Ovary (tissue), 3 donors: Measurements from ENCODE around the gene SLC39A7.

Source experiments
- EP300 ChIP-seq: sonication (generic); formaldehyde crosslinking; IDR thresholded peaks from one replicate; pipeline ENCODE4 v1.6.1; 2017; ENCODE audit warnings: antibody characterized with exemption
- POLR2A ChIP-seq: fragments of 450-650 bp; IDR thresholded peaks from one replicate; pipeline ENCODE4 v1.6.1; 2017; ENCODE audit warnings: antibody characterized with exemption, mild to moderate bottlenecking, moderate library complexity
- TF ChIP-seq, protein P1 (sequence below), 3 donors: fragments of 450-650 bp in 2 of 3; fragments of 200-600 bp in 1 of 3; IDR thresholded peaks; one replicate each; pipeline versions ENCODE4 v1.5.1 to v1.8.0; 2016 to 2022; ENCODE audit warnings: antibody characterized with exemption in 3 of 3, mild to moderate bottlenecking in 1 of 3
- donor health status: DM: no; HTN: no; CAD: no.

DNA sequence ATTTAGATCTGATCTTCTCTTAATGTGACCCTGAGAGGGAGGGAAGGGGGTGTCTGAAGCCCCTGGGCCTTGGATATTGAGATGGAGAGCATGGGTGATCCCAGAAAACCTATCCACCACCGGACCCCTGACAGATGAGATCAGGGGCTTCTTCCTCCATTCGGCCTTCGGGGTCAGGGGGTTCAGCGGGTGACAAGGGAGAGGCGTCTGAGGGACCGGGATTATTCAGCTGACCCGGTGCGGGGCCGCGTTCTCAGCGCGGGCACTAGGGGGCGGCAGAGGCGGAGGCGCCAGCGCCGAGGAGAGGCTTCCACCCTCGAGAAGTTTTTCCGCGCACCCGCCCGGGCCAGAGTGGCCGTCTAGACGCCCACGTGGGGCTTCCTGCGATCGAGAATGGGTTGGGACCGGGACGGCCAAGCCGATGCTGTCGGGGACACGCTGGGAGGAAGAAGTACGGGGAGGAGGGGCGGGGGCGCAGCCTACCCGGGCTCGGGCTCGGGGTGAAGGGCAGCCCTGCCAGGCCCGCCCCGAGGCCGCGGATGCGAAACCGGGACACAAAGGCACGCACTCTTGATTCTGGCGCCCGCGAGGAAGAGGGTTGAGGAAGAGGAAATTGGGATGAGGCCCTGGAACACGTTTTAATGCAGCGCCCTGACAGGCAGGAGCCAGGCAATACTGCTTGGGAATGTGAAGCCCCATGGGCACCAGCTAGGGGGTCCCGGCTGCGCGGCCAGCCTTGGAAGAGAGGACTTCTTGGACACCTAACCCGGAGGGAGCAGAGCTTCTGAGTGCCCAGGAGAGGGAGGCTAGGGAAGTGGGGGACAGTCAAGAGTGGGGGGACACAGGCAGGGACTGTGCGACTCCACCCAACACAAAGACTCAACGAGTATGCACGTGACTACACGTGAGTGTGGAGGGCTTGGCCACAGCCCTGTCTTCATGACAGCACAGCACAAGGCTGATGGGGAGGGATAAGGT, 39.0 kb upstream of the SLC39A7 start:
- TF ChIP-seq, protein P1, sequence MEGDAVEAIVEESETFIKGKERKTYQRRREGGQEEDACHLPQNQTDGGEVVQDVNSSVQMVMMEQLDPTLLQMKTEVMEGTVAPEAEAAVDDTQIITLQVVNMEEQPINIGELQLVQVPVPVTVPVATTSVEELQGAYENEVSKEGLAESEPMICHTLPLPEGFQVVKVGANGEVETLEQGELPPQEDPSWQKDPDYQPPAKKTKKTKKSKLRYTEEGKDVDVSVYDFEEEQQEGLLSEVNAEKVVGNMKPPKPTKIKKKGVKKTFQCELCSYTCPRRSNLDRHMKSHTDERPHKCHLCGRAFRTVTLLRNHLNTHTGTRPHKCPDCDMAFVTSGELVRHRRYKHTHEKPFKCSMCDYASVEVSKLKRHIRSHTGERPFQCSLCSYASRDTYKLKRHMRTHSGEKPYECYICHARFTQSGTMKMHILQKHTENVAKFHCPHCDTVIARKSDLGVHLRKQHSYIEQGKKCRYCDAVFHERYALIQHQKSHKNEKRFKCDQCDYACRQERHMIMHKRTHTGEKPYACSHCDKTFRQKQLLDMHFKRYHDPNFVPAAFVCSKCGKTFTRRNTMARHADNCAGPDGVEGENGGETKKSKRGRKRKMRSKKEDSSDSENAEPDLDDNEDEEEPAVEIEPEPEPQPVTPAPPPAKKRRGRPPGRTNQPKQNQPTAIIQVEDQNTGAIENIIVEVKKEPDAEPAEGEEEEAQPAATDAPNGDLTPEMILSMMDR (IDR thresholded peaks at IDR 0.05), result peak; percentile 85 to 97 (median 88)
- no peak for TF ChIP-seq POLR2A
- TF ChIP-seq EP300, result no peak
